Transverse colon (tissue), 4 donors: ENCODE results near the gene OR1F1.
A peak's percentile ranks its signal among the peaks of the same experiment; 100 is the strongest.

Experiments used
- CTCF ChIP-seq, 5 experiments: fragments of 200-600 bp in 3 of 5; fragments of 450-650 bp in 2 of 5; sonication (generic) in 3 of 5; IDR thresholded peaks; 1 replicate in 2 of 5; 2 replicates in 3 of 5; pipeline ENCODE4 v1.5.1; 2016 to 2017; ENCODE audit warnings: antibody characterized with exemption in 5 of 5, inconsistent platforms in 3 of 5, mild to moderate bottlenecking in 2 of 5, moderate library complexity in 1 of 5
- POLR2A ChIP-seq: fragments of 450-650 bp; IDR thresholded peaks from one replicate; pipeline ENCODE4 v1.6.1; 2016; ENCODE audit warnings: antibody characterized with exemption, mild to moderate bottlenecking, moderate library complexity
- POLR2AphosphoS5 ChIP-seq, 3 donors: sonication (generic); formaldehyde crosslinking; IDR thresholded peaks; one replicate each; pipeline ENCODE4 v1.6.1; 2016; ENCODE audit warnings: antibody characterized with exemption in 3 of 3

DNA sequence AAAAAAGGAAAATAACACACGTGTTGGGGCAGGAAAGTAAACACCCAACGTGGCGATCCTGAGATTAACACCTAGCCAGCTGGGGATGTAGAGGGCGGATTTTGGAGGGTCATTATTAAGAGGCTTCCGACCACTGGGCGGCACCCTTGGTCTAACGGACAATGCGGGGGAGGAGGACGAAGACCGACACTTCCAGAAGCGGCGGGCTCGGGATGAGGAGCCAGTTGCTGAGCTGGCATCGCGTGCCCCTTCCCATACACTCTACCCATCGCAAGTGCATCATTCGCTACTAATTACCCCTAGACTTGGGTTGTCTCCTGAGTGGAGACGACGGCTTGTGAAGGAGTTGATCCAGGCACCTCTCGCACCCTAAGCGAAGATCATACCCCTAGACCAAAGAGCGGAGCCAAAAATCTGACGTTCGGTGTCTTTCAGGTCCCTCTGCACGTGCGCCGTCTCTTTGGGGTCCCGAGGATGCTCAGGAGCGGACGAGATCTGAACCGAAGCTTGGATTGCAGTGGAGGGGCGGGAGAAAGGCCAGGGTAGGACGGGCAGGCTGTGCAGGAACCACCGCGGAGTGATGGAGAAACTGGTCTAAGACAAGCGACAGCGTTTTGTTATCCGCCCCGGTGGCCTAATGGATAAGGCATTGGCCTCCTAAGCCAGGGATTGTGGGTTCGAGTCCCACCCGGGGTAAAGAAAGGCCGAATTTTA lies 35.6 kb upstream of the OR1F1 start:
- TF ChIP-seq POLR2A (no peak), CTCF (IDR thresholded peaks at IDR 0.05) (peak in 1 of 5 experiments; percentile 11), POLR2AphosphoS5 (IDR thresholded peaks at IDR 0.05) (no peak)
